Gastrocnemius medialis (tissue), 4 donors: ENCODE results near the gene PKP4. TPM values are rescaled to one million over a fixed set of nuclear protein-coding genes. Genes with fewer than 3 reads are reported as not detected.

Experiments used
- ATAC-seq, 2 donors: fragments of 150-250 bp; one replicate each; pipeline ENCODE4 v1.9.1; 2016
- DNase-seq, 2 donors: peaks; one replicate each; pipeline ENCODE4 v3.0.0-alpha.2; 2019
- H3K27ac ChIP-seq, 4 donors: fragments of 200-600 bp; sonication (generic); 1 replicate in 1 of 4; 2 replicates in 3 of 4; pipeline ENCODE4 v1.5.1; 2016 to 2018; ENCODE audit warnings: mild to moderate bottlenecking in 2 of 4, moderate library complexity in 1 of 4
- H3K27me3 ChIP-seq, 3 donors: fragments of 200-600 bp; sonication (generic) in 2 of 3; 1 replicate in 1 of 3; 2 replicates in 2 of 3; pipeline versions ENCODE4 v1.5.1 to v1.6.0; 2016 to 2019; ENCODE audit warnings: mild to moderate bottlenecking in 1 of 3, moderate library complexity in 1 of 3
- H3K36me3 ChIP-seq, 2 donors: fragments of 200-600 bp; sonication (generic) in 1 of 2; one replicate each; pipeline ENCODE4 v1.5.1; 2017 to 2018
- H3K4me1 ChIP-seq, 2 donors: fragments of 200-600 bp; sonication (generic) in 1 of 2; one replicate each; pipeline ENCODE4 v1.5.1; 2016 to 2017; ENCODE audit warnings: mild to moderate bottlenecking in 2 of 2
- H3K4me3 ChIP-seq, 4 donors: fragments of 200-600 bp; sonication (generic) in 3 of 4; 1 replicate in 1 of 4; 2 replicates in 3 of 4; pipeline ENCODE4 v1.5.1; 2016 to 2019; ENCODE audit warnings: mild to moderate bottlenecking in 2 of 4
- H3K9me3 ChIP-seq, 3 donors: fragments of 200-600 bp; sonication (generic) in 2 of 3; 1 replicate in 1 of 3; 2 replicates in 2 of 3; pipeline ENCODE4 v1.5.1; 2016 to 2019
- POLR2A ChIP-seq, 2 donors: fragments of 450-650 bp; IDR thresholded peaks; one replicate each; pipeline ENCODE4 v1.6.1; 2017; ENCODE audit warnings: antibody characterized with exemption in 2 of 2, mild to moderate bottlenecking in 2 of 2, moderate library complexity in 2 of 2
- in situ Hi-C, 4 donors: fragments of 200-750 bp; cut with MboI; loops; one replicate each; pipeline versions ENCODE4 v1.15.0 to v1.8.0; 2017; ENCODE audit warnings: low sequenced_read_pairs in 4 of 4
- intact Hi-C: fragments of 100-400 bp; cut with DNase I; formaldehyde crosslinking; loops from one replicate; pipeline ENCODE4 v1.15.1; 2023; ENCODE audit warnings: low total_unique reads
- total RNA-seq, 4 donors: library from RNA; depleted of rRNA; stranded (reverse); fragments of >200 nt; gene quantifications; one replicate each; pipeline versions ENCODE4 v1.1.0 to v1.2.3, GENCODE V29; 2016
- TF ChIP-seq, protein P1 (sequence below), 5 experiments: fragments of 450-650 bp in 3 of 5; fragments of 200-600 bp in 2 of 5; sonication (generic) in 2 of 5; IDR thresholded peaks in 4 of 5; conservative IDR thresholded peaks in 1 of 5; 1 replicate in 4 of 5; 2 replicates in 1 of 5; pipeline ENCODE4 v1.5.1; 2016 to 2019; ENCODE audit warnings: antibody characterized with exemption in 5 of 5, mild to moderate bottlenecking in 3 of 5, moderate library complexity in 3 of 5

PKP4 gene
- total RNA-seq, 4 donors from 2014 or later: 15.3 to 36.0 (median 25.6) TPM

GRCh38 chr2:158575051-158575635 lies 118.4 kb downstream of the PKP4 start:
- in situ Hi-C loops: no loop called here
- ATAC-seq: no peak
- H3K27ac ChIP-seq: no peak overlapping the region
- intact Hi-C loops: no loop called here
- no peak overlapping the region for H3K4me3 ChIP-seq
- no peaks in the 10 kb centered on the region for H3K27me3 ChIP-seq
- no peak for DNase-seq
- TF ChIP-seq, protein P1, sequence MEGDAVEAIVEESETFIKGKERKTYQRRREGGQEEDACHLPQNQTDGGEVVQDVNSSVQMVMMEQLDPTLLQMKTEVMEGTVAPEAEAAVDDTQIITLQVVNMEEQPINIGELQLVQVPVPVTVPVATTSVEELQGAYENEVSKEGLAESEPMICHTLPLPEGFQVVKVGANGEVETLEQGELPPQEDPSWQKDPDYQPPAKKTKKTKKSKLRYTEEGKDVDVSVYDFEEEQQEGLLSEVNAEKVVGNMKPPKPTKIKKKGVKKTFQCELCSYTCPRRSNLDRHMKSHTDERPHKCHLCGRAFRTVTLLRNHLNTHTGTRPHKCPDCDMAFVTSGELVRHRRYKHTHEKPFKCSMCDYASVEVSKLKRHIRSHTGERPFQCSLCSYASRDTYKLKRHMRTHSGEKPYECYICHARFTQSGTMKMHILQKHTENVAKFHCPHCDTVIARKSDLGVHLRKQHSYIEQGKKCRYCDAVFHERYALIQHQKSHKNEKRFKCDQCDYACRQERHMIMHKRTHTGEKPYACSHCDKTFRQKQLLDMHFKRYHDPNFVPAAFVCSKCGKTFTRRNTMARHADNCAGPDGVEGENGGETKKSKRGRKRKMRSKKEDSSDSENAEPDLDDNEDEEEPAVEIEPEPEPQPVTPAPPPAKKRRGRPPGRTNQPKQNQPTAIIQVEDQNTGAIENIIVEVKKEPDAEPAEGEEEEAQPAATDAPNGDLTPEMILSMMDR (IDR thresholded peaks at IDR 0.05 in 4 of 5, conservative IDR thresholded peaks at IDR 0.05 in 1 of 5): no peak
- TF ChIP-seq POLR2A (IDR thresholded peaks at IDR 0.05): no peak
- no peaks in the 10 kb centered on the region for H3K4me1 ChIP-seq
- H3K36me3 ChIP-seq: no peaks in the 10 kb centered on the region
- H3K9me3 ChIP-seq: no peaks in the 10 kb centered on the region

- no peak for ATAC-seq
- DNase-seq: no peak
These were observed 120.4 kb downstream of the PKP4 start for GRCh38 chr2:158577141-158577540.

DNA sequence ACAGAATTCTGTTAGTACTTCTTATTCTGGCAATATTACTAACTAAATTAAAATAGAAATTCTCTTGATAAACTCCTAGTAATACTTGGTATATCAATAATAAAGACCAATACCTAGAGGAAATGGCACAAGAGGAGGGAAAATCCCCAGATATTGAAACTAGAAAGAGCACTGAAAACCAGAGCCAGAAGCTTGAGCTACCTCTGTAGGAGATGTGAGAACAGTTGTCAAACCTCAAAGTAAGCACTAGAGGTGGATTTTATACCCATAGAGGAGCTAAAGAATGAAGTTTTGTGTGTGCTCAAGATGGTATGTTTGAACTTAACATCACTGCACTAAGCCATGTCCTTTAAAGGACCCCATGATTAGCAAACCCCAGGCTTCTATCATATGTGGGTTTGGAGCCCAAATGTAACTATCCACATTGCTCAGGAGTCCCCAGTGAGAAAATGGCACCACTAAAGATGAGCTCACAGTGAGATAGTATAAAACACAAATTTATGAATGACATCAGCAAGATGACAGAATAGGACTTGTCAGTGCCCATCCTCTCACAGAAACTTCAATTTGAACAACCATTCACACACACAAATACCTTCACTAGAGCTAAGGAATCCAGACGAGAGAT lies 122.1 kb downstream of the PKP4 start:
- H3K27me3 ChIP-seq: no peaks in the 10 kb centered on the region
- no peaks in the 10 kb centered on the region for H3K4me1 ChIP-seq
- intact Hi-C loops: no loop called here
- H3K36me3 ChIP-seq: no peaks in the 10 kb centered on the region
- H3K27ac ChIP-seq: no peak overlapping the region
- no peak for ATAC-seq
- no peak overlapping the region for H3K4me3 ChIP-seq
- DNase-seq: no peak
- in situ Hi-C loops: no loop called here
- no peaks in the 10 kb centered on the region for H3K9me3 ChIP-seq
- TF ChIP-seq, protein P1 (IDR thresholded peaks at IDR 0.05 in 4 of 5, conservative IDR thresholded peaks at IDR 0.05 in 1 of 5): no peak
- no peak for TF ChIP-seq POLR2A (IDR thresholded peaks at IDR 0.05)

More at GRCh38 chr2:158577141-158577540, 120.4 kb downstream of the PKP4 start:
- H3K9me3 ChIP-seq: no peaks in the 10 kb centered on the region
- intact Hi-C loops: no loop called here
- no peaks in the 10 kb centered on the region for H3K36me3 ChIP-seq
- no peaks in the 10 kb centered on the region for H3K4me1 ChIP-seq
- no peak for TF ChIP-seq POLR2A (IDR thresholded peaks at IDR 0.05)
- TF ChIP-seq, protein P1 (IDR thresholded peaks at IDR 0.05 in 4 of 5, conservative IDR thresholded peaks at IDR 0.05 in 1 of 5): no peak
- no peak overlapping the region for H3K27ac ChIP-seq
- no peak overlapping the region for H3K4me3 ChIP-seq
- H3K27me3 ChIP-seq: no peaks in the 10 kb centered on the region
- in situ Hi-C loops: no loop called here

DNA sequence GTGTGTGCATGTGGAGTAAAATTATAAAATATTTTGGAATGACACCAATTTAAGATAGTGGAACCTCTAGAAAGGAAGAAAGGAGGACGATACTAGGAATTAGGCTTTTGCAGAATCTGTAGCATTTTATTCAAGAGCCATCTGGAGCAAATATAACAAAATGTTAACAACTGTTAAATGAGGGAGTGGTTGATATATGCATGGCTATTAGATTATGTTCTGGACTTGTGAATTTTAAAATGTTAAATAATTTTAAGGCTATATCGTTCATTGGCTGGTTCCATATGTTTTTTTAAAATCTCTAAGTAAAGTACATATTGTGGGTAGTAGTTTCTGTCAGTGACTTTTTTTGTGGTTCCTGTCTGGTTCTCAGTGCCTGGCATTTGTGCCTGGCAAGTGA lies 123.2 kb downstream of the PKP4 start:
- in situ Hi-C loops (no loop called here), intact Hi-C loops (no loop called here)
- H3K4me1 ChIP-seq: no peaks in the 10 kb centered on the region
- H3K9me3 ChIP-seq: no peaks in the 10 kb centered on the region
- H3K27me3 ChIP-seq: no peaks in the 10 kb centered on the region
- TF ChIP-seq, protein P1 (IDR thresholded peaks at IDR 0.05 in 4 of 5, conservative IDR thresholded peaks at IDR 0.05 in 1 of 5): no peak
- TF ChIP-seq POLR2A (IDR thresholded peaks at IDR 0.05): no peak
- H3K36me3 ChIP-seq: no peaks in the 10 kb centered on the region
- no peak for ATAC-seq
- H3K27ac ChIP-seq: no peak overlapping the region
- no peak for DNase-seq
- H3K4me3 ChIP-seq: no peak overlapping the region
